H9 (cell line): ENCODE data around the gene ITGA11. TPM values are rescaled to one million over a fixed set of nuclear protein-coding genes. Genes with fewer than 3 reads are reported as not detected.

Experiments used
- DNase-seq: peaks from one replicate; pipeline ENCODE4 v3.0.0-alpha.2; 2017
- H2AFZ ChIP-seq: one replicate; pipeline ENCODE4 v1.6.1; 2013; ENCODE audit warnings: mild to moderate bottlenecking, low read length, control low read depth, moderate library complexity
- H2AK5ac ChIP-seq: 2 replicates; pipeline ENCODE4 v1.6.1; 2013; ENCODE audit warnings: low read length, control low read depth, mixed read lengths; ENCODE audit not compliant: insufficient read length
- H2BK120ac ChIP-seq: one replicate; pipeline ENCODE4 v1.6.1; 2013; ENCODE audit warnings: low read depth, mild to moderate bottlenecking, low read length, control low read depth, inconsistent platforms; ENCODE audit not compliant: poor library complexity, severe bottlenecking
- H2BK12ac ChIP-seq: 2 replicates; pipeline ENCODE4 v1.6.1; 2013; ENCODE audit warnings: low read length, control low read depth, mixed read lengths, low read depth; ENCODE audit not compliant: insufficient read length
- H2BK15ac ChIP-seq: 2 replicates; pipeline ENCODE4 v1.6.1; 2013; ENCODE audit warnings: low read depth, low read length, control low read depth
- H2BK20ac ChIP-seq: one replicate; pipeline ENCODE4 v1.6.1; 2013; ENCODE audit warnings: low read depth, mild to moderate bottlenecking, low read length, control low read depth, inconsistent platforms; ENCODE audit not compliant: poor library complexity, severe bottlenecking
- H2BK5ac ChIP-seq: 2 replicates; pipeline ENCODE4 v1.6.1; 2013; ENCODE audit warnings: low read length, control low read depth, mixed read lengths; ENCODE audit not compliant: insufficient read length
- H3K14ac ChIP-seq: 2 replicates; pipeline ENCODE4 v1.6.1; 2013; ENCODE audit warnings: low read length, control low read depth; ENCODE audit not compliant: insufficient read depth
- H3K18ac ChIP-seq: 2 replicates; pipeline ENCODE4 v1.6.1; 2013; ENCODE audit warnings: low read depth, mild to moderate bottlenecking, mixed read lengths, low read length, control low read depth; ENCODE audit not compliant: insufficient read length
- H3K23ac ChIP-seq: 2 replicates; pipeline ENCODE4 v1.6.1; 2013; ENCODE audit warnings: low read length, control low read depth, mixed read lengths, low read depth; ENCODE audit not compliant: insufficient read length
- H3K23me2 ChIP-seq: 2 replicates; pipeline ENCODE4 v1.6.1; 2013; ENCODE audit warnings: low read depth, mild to moderate bottlenecking, mixed read lengths, low read length, control low read depth; ENCODE audit not compliant: insufficient read length, poor library complexity, severe bottlenecking
- H3K27ac ChIP-seq: 2 replicates; pipeline ENCODE4 v1.5.1; 2013; ENCODE audit warnings: low read length, control low read depth, mixed read lengths, low read depth; ENCODE audit not compliant: insufficient read length
- H3K27me3 ChIP-seq: 2 replicates; pipeline ENCODE4 v1.6.1; 2013; ENCODE audit warnings: low read length, control low read depth, inconsistent platforms; ENCODE audit not compliant: insufficient read depth
- H3K4ac ChIP-seq: 2 replicates; pipeline ENCODE4 v1.6.1; 2013; ENCODE audit warnings: low read depth, mild to moderate bottlenecking, control low read depth, inconsistent platforms, low read length, moderate library complexity
- H3K4me1 ChIP-seq: 2 replicates; pipeline ENCODE4 v1.6.1; 2013; ENCODE audit warnings: low read length, control low read depth, inconsistent platforms; ENCODE audit not compliant: insufficient read depth
- H3K4me2 ChIP-seq: 2 replicates; pipeline ENCODE4 v1.6.1; 2013; ENCODE audit warnings: low read length, control low read depth, mixed read lengths; ENCODE audit not compliant: insufficient read length, insufficient read depth
- H3K56ac ChIP-seq: 2 replicates; pipeline ENCODE4 v1.6.1; 2013; ENCODE audit warnings: low read depth, mild to moderate bottlenecking, mixed read lengths, low read length, control low read depth; ENCODE audit not compliant: insufficient read length
- H3K79me1 ChIP-seq: 2 replicates; pipeline ENCODE4 v1.6.1; 2013; ENCODE audit warnings: low read depth, mild to moderate bottlenecking, moderate library complexity, low read length, control low read depth, inconsistent platforms; ENCODE audit not compliant: insufficient read depth, poor library complexity, severe bottlenecking
- H3K79me2 ChIP-seq: 2 replicates; pipeline ENCODE4 v1.6.1; 2013; ENCODE audit warnings: low read length, control low read depth, inconsistent platforms; ENCODE audit not compliant: insufficient read depth
- H3K9ac ChIP-seq: 2 replicates; pipeline ENCODE4 v1.6.1; 2013; ENCODE audit warnings: low read length, control low read depth, mixed read lengths; ENCODE audit not compliant: insufficient read length; ENCODE audit errors: extremely low read depth
- H3K9me3 ChIP-seq: one replicate; pipeline ENCODE4 v1.6.1; 2013; ENCODE audit warnings: low read depth, low read length, inconsistent platforms; ENCODE audit not compliant: control insufficient read depth
- H3T11ph ChIP-seq: one replicate; pipeline ENCODE4 v1.6.1; 2013; ENCODE audit warnings: mild to moderate bottlenecking, low read length, control low read depth, inconsistent platforms
- H4K20me1 ChIP-seq: one replicate; pipeline ENCODE4 v1.6.1; 2013; ENCODE audit not compliant: control insufficient read depth, insufficient read length, insufficient read depth
- H4K5ac ChIP-seq: 2 replicates; pipeline ENCODE4 v1.6.1; 2013; ENCODE audit warnings: low read depth, mild to moderate bottlenecking, mixed read lengths, low read length, control low read depth; ENCODE audit not compliant: insufficient read length
- H4K8ac ChIP-seq: replicated peaks from 2 replicates; pipeline ENCODE4 v1.6.1; 2013; ENCODE audit warnings: low read length, control low read depth, mixed read lengths, low read depth; ENCODE audit not compliant: insufficient read length
- H4K91ac ChIP-seq: 2 replicates; pipeline ENCODE4 v1.6.1; 2013; ENCODE audit warnings: low read depth, mild to moderate bottlenecking, moderate library complexity, mixed read lengths, low read length, control low read depth; ENCODE audit not compliant: insufficient read length
- H3K27ac Mint-ChIP-seq, 3 experiments: 2 replicates in 2 of 3; 3 replicates in 1 of 3; pipeline ENCODE4 v1.8.0; 2020 to 2021; ENCODE audit warnings: mixed read lengths in 3 of 3, mild to moderate bottlenecking in 1 of 3, moderate library complexity in 1 of 3
- H3K27me3 Mint-ChIP-seq: 2 replicates; pipeline ENCODE4 v1.8.0; 2021; ENCODE audit warnings: low read depth, mild to moderate bottlenecking, moderate library complexity, mixed read lengths
- H3K36me3 Mint-ChIP-seq, 3 experiments: 2 replicates in 2 of 3; 3 replicates in 1 of 3; pipeline ENCODE4 v1.8.0; 2020 to 2021; ENCODE audit warnings: low read depth in 3 of 3, mixed read lengths in 3 of 3; ENCODE audit not compliant: insufficient read depth in 1 of 3
- H3K4me1 Mint-ChIP-seq, 2 experiments: 2 replicates each; pipeline ENCODE4 v1.8.0; 2020; ENCODE audit warnings: mixed read lengths in 2 of 2
- H3K4me3 Mint-ChIP-seq, 2 experiments: 2 replicates in 1 of 2; 3 replicates in 1 of 2; pipeline ENCODE4 v1.8.0; 2020 to 2021; ENCODE audit warnings: mild to moderate bottlenecking in 2 of 2, mixed read lengths in 2 of 2, moderate library complexity in 1 of 2
- H3K9me3 Mint-ChIP-seq, 2 experiments: 2 replicates in 1 of 2; 3 replicates in 1 of 2; pipeline ENCODE4 v1.8.0; 2020; ENCODE audit warnings: mild to moderate bottlenecking in 2 of 2, mixed read lengths in 2 of 2, moderate library complexity in 1 of 2
- WGBS: extraction: QIAGEN DNeasy Blood & Tissue Kit; methylation state at CpG from one replicate; pipeline ENCODE4 v1.1.7; 2013; ENCODE audit warnings: missing lambda C conversion rate, low lambda C conversion rate, mixed read lengths; ENCODE audit not compliant: insufficient read length; ENCODE audit errors: extremely low coverage; 5-methylcytosine and 5-hydroxymethylcytosine counted together
- total RNA-seq: library from RNA; stranded (reverse); gene quantifications from 2 replicates; pipeline ENCODE4 v1.2.1, GENCODE V29; 2021
- TF ChIP-seq, protein P1 (sequence below): fragments of 200-600 bp; sonication (generic); conservative IDR thresholded peaks from 3 replicates; pipeline ENCODE4 v1.8.0; 2021; ENCODE audit warnings: antibody characterized with exemption, mild to moderate bottlenecking

ITGA11 gene
- total RNA-seq, 1 experiment from 2014 or later, result 0.07 TPM

DNA sequence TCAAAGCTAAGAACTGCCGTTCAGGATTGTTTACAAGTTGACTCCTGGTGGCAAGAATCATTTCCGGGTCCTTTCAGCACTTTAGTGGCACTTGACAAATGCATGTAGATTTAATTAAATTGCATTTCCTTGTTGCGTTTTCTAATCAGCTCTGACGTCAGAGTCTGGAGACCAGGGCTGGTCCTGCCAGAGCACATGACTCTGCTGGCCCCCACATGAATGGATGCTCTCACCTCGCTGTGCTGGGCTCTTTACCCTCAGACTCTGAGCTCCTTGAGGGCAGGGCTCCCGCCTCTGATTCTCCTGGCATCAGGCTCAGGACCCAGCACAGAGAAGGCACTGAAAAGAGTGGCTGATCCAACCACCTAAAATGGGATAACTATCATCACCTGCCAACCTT lies 85.0 kb downstream of the ITGA11 start:
- Histone ChIP-seq H3K27me3 (no peaks in the 10 kb centered on the region), H3K23me2 (no peaks in the 10 kb centered on the region), H3K14ac (no peak overlapping the region), H3K23ac (no peak overlapping the region), H3K4ac (no peak overlapping the region), H3K56ac (no peak overlapping the region), H2BK120ac (no peak overlapping the region), H3K18ac (no peak overlapping the region), H3K4me1 (no peaks in the 10 kb centered on the region), H3K4me2 (no peak overlapping the region), H2BK20ac (no peak overlapping the region), H2AFZ (no peak overlapping the region), H3K27ac (no peak overlapping the region), H2AK5ac (no peak overlapping the region), H3K79me2 (no peaks in the 10 kb centered on the region), H4K8ac (no peak overlapping the region), H3K9me3 (no peaks in the 10 kb centered on the region), H4K20me1 (no peaks in the 10 kb centered on the region), H3K79me1 (no peaks in the 10 kb centered on the region), H2BK15ac (no peak overlapping the region), H3T11ph (no peak overlapping the region), H2BK5ac (no peak overlapping the region), H4K5ac (no peak overlapping the region), H2BK12ac (no peak overlapping the region), H3K9ac (no peak overlapping the region), H4K91ac (no peak overlapping the region)
- H3K9me3 Mint-ChIP-seq, result no peaks in the 10 kb centered on the region
- no CpG with 5 or more reads among the region's 6 CpGs for WGBS
- no peaks in the 10 kb centered on the region; the same call in none of the 2 replicates for H3K27me3 Mint-ChIP-seq
- no peak for DNase-seq
- TF ChIP-seq, protein P1, sequence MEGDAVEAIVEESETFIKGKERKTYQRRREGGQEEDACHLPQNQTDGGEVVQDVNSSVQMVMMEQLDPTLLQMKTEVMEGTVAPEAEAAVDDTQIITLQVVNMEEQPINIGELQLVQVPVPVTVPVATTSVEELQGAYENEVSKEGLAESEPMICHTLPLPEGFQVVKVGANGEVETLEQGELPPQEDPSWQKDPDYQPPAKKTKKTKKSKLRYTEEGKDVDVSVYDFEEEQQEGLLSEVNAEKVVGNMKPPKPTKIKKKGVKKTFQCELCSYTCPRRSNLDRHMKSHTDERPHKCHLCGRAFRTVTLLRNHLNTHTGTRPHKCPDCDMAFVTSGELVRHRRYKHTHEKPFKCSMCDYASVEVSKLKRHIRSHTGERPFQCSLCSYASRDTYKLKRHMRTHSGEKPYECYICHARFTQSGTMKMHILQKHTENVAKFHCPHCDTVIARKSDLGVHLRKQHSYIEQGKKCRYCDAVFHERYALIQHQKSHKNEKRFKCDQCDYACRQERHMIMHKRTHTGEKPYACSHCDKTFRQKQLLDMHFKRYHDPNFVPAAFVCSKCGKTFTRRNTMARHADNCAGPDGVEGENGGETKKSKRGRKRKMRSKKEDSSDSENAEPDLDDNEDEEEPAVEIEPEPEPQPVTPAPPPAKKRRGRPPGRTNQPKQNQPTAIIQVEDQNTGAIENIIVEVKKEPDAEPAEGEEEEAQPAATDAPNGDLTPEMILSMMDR, result no peak
- no peak overlapping the region for H3K27ac Mint-ChIP-seq
- H3K36me3 Mint-ChIP-seq, result no peaks in the 10 kb centered on the region
- H3K4me1 Mint-ChIP-seq, result peaks cover 9 to 22% of the 10 kb centered on the region in 2 experiments
- H3K4me3 Mint-ChIP-seq, result no peak overlapping the region
